Endodermal cell (in vitro differentiated cells): ENCODE data around the gene PAQR8. TPM values are rescaled to one million over a fixed set of nuclear protein-coding genes. Genes with fewer than 3 reads are reported as not detected.
A peak's percentile ranks its signal among the peaks of the same experiment; 100 is the strongest.

Source experiments
- DNase-seq: peaks from one replicate; pipeline ENCODE4 v3.0.0-alpha.2; 2017
- H3K27ac ChIP-seq: 2 replicates; pipeline ENCODE4 v1.5.1; 2013; ENCODE audit warnings: mild to moderate bottlenecking, low read depth, low read length, moderate library complexity
- H3K27me3 ChIP-seq: 2 replicates; pipeline ENCODE4 v1.6.1; 2013; ENCODE audit warnings: mild to moderate bottlenecking, low read length, moderate library complexity; ENCODE audit not compliant: insufficient read depth, control insufficient read depth, poor library complexity, severe bottlenecking
- H3K36me3 ChIP-seq: 2 replicates; pipeline ENCODE4 v1.7.0; 2013; ENCODE audit warnings: mild to moderate bottlenecking, low read length, moderate library complexity; ENCODE audit not compliant: control insufficient read depth, insufficient read depth
- H3K4me1 ChIP-seq: one replicate; pipeline ENCODE4 v1.7.0; 2013; ENCODE audit warnings: low read length; ENCODE audit not compliant: control insufficient read depth, insufficient read depth
- H3K4me3 ChIP-seq: 2 replicates; pipeline ENCODE4 v1.5.1; 2013; ENCODE audit warnings: mild to moderate bottlenecking, low read length, moderate library complexity
- H3K9ac ChIP-seq: 2 replicates; pipeline ENCODE4 v1.6.1; 2013; ENCODE audit warnings: mild to moderate bottlenecking, low read length, moderate library complexity; ENCODE audit not compliant: poor library complexity, severe bottlenecking; ENCODE audit errors: extremely low read depth
- H3K9me3 ChIP-seq: 2 replicates; pipeline ENCODE4 v1.6.1; 2013; ENCODE audit warnings: mild to moderate bottlenecking, low read length, moderate library complexity; ENCODE audit not compliant: control insufficient read depth
- H3K27ac Mint-ChIP-seq: 2 replicates; pipeline ENCODE4 v1.8.0; 2020; ENCODE audit warnings: mixed read lengths
- H3K27me3 Mint-ChIP-seq: 2 replicates; pipeline ENCODE4 v1.8.0; 2021; ENCODE audit warnings: mild to moderate bottlenecking, mixed read lengths; ENCODE audit not compliant: insufficient read depth
- H3K36me3 Mint-ChIP-seq: 2 replicates; pipeline ENCODE4 v1.8.0; 2020; ENCODE audit warnings: low read depth, mixed read lengths
- H3K4me1 Mint-ChIP-seq: 2 replicates; pipeline ENCODE4 v1.8.0; 2020; ENCODE audit warnings: mixed read lengths
- H3K4me3 Mint-ChIP-seq: 2 replicates; pipeline ENCODE4 v1.8.0; 2020; ENCODE audit warnings: mild to moderate bottlenecking, moderate library complexity, mixed read lengths
- H3K9me3 Mint-ChIP-seq: 2 replicates; pipeline ENCODE4 v1.8.0; 2020; ENCODE audit warnings: mild to moderate bottlenecking, mixed read lengths
- CTCF ChIP-seq: fragments of 200-600 bp; sonication (generic); conservative IDR thresholded peaks from 2 replicates; pipeline ENCODE4 v1.5.0; 2021; ENCODE audit warnings: antibody characterized with exemption, mild to moderate bottlenecking
- WGBS, 2 experiments: methylation state at CpG; one replicate each; pipeline versions ENCODE4 v1.1.5 to v1.1.7; 2013; ENCODE audit warnings: missing lambda C conversion rate in 2 of 2, mixed read lengths in 1 of 2; ENCODE audit not compliant: insufficient coverage in 1 of 2, insufficient read length in 1 of 2; 5-methylcytosine and 5-hydroxymethylcytosine counted together
- total RNA-seq, 2 donors: library from RNA; stranded (reverse); fragmentation: NEBNext Ultra II Directional in 1 of 2; extraction: Animal tissue kit (Norgen Biotek cat#: 25700) in 1 of 2; gene quantifications; 2 replicates in 1 of 2; 3 replicates in 1 of 2; pipeline ENCODE4 v1.2.1, GENCODE V29; 2021

PAQR8 gene
- total RNA-seq, 2 donors from 2014 or later, result 5.9 to 6.7 TPM

- no peak for TF ChIP-seq CTCF
- Histone ChIP-seq H3K36me3 (no peaks in the 10 kb centered on the region), H3K27ac (no peak overlapping the region), H3K4me1 (peaks cover 7% of the 10 kb centered on the region), H3K9ac (no peak overlapping the region), H3K9me3 (no peaks in the 10 kb centered on the region), H3K4me3 (no peak overlapping the region), H3K27me3 (no peaks in the 10 kb centered on the region)
- Mint-ChIP-seq H3K27me3 (no peaks in the 10 kb centered on the region), H3K9me3 (no peaks in the 10 kb centered on the region), H3K36me3 (no peaks in the 10 kb centered on the region), H3K4me1 (peaks cover 36% of the 10 kb centered on the region), H3K4me3 (no peak overlapping the region), H3K27ac (no peak overlapping the region)
- WGBS, 2 experiments, result 79 to 92% methylated on average over 2 to 6 of the region's 6 CpGs
- no peak for DNase-seq
These were observed 54.1 kb downstream of the PAQR8 start for GRCh38 chr6:52415917-52416628.

DNA sequence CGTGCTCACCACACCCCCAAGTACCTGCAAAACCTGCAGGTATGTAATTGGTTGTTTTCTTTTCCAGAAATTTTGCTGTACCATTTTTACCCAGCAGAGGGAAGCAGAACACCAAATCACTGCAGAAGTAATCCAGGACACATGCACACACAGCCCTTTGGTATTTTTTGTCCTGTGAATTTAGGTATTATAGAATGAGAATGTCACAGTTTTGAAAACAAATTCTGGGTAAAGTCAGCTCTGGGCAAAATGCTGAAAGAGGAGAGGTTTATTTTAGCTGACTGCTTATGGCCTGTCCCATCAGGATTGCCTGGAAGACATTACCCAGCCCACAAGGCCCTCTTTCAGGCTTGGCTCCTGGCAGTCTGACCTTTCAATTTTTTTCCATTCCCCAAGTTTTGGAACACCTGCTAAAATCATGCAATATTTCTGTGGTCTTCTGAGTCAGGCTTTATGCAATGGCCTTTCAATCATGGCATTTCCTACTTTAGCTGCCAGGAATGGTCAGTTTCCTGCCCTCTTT, 54.7 kb downstream of the PAQR8 start:
- Mint-ChIP-seq H3K4me1 (peaks cover 36% of the 10 kb centered on the region), H3K27me3 (no peaks in the 10 kb centered on the region), H3K36me3 (no peaks in the 10 kb centered on the region), H3K4me3 (no peak overlapping the region), H3K9me3 (no peaks in the 10 kb centered on the region), H3K27ac (no peak overlapping the region)
- peak; percentile 76 for DNase-seq
- no peak overlapping the region for H3K9ac ChIP-seq
- H3K4me3 ChIP-seq, result no peak overlapping the region
- 0% methylated on average over 1 of the region's 1 CpG; no CpG with 5 or more reads in 1 of the 2 experiments for WGBS, 2 experiments
- H3K9me3 ChIP-seq, result no peaks in the 10 kb centered on the region
- TF ChIP-seq CTCF, result peak; percentile 89
- no peak overlapping the region for H3K27ac ChIP-seq
- H3K27me3 ChIP-seq, result no peaks in the 10 kb centered on the region
- H3K4me1 ChIP-seq, result peaks cover 7% of the 10 kb centered on the region
- H3K36me3 ChIP-seq, result no peaks in the 10 kb centered on the region

- no peak overlapping the region for H3K4me3 Mint-ChIP-seq
- no peak overlapping the region for H3K27ac ChIP-seq
These were observed 55.7 kb downstream of the PAQR8 start for GRCh38 chr6:52417675-52418111.

More at GRCh38 chr6:52417675-52418111, 55.7 kb downstream of the PAQR8 start:
- Mint-ChIP-seq H3K36me3 (no peaks in the 10 kb centered on the region), H3K27ac (peak overlapping the region; percentile 18), H3K9me3 (no peaks in the 10 kb centered on the region), H3K27me3 (no peaks in the 10 kb centered on the region), H3K4me1 (peaks cover 33% of the 10 kb centered on the region)
- Histone ChIP-seq H3K9ac (no peak overlapping the region), H3K36me3 (no peaks in the 10 kb centered on the region), H3K9me3 (no peaks in the 10 kb centered on the region), H3K4me3 (no peak overlapping the region), H3K4me1 (peaks cover 4% of the 10 kb centered on the region), H3K27me3 (no peaks in the 10 kb centered on the region)
- TF ChIP-seq CTCF, result no peak
- 85 to 86% methylated on average over 3 to 5 of the region's 5 CpGs for WGBS, 2 experiments
- no peak for DNase-seq
